GM23338 (cell line): Measurements from ENCODE around the gene OR10X1. TPM values are rescaled to one million over a fixed set of nuclear protein-coding genes. Genes with fewer than 3 reads are reported as not detected.
A peak's percentile ranks its signal among the peaks of the same experiment; 100 is the strongest.

Experiments
- ATAC-seq: fragments of 200-7000 bp; cut with Tn5 transposase; 3 replicates; pipeline ENCODE4 v1.9.1; 2020
- DNase-seq: peaks from one replicate; pipeline ENCODE4 v3.0.0-alpha.2; 2015; ENCODE audit warnings: low spot score
- H2AFZ ChIP-seq: fragments of 200-600 bp; sonication (generic); 2 replicates; pipeline ENCODE4 v1.8.0; 2016; ENCODE audit warnings: antibody characterized with exemption, mild to moderate bottlenecking, moderate library complexity
- H3F3A ChIP-seq: fragments of 200-600 bp; sonication (generic); replicated peaks from 2 replicates; pipeline ENCODE4 v1.8.0; 2017; ENCODE audit warnings: antibody characterized with exemption, mixed run types, low read depth
- H3K27ac ChIP-seq: fragments of 200-600 bp; sonication (generic); 2 replicates; pipeline ENCODE4 v1.6.1; 2016; ENCODE audit warnings: low read depth
- H3K27me3 ChIP-seq: fragments of 200-600 bp; sonication (generic); 2 replicates; pipeline ENCODE4 v1.8.0; 2016; ENCODE audit warnings: mild to moderate bottlenecking, mixed run types, moderate library complexity; ENCODE audit not compliant: insufficient read depth
- H3K36me3 ChIP-seq: fragments of 200-600 bp; sonication (generic); 2 replicates; pipeline ENCODE4 v1.8.0; 2016; ENCODE audit warnings: mild to moderate bottlenecking; ENCODE audit not compliant: insufficient read depth
- H3K4me1 ChIP-seq: fragments of 200-600 bp; sonication (generic); 2 replicates; pipeline ENCODE4 v1.8.0; 2016; ENCODE audit warnings: mild to moderate bottlenecking, moderate library complexity; ENCODE audit not compliant: insufficient read depth
- H3K4me2 ChIP-seq: fragments of 200-600 bp; sonication (generic); 2 replicates; pipeline ENCODE4 v1.7.1; 2017; ENCODE audit warnings: mixed run types
- H3K4me3 ChIP-seq: fragments of 200-600 bp; sonication (generic); 2 replicates; pipeline ENCODE4 v1.6.1; 2016; ENCODE audit warnings: mixed run types
- H3K79me2 ChIP-seq: fragments of 200-600 bp; sonication (generic); replicated peaks from 2 replicates; pipeline ENCODE4 v1.8.0; 2017; ENCODE audit warnings: mild to moderate bottlenecking; ENCODE audit not compliant: insufficient read depth
- H3K9me2 ChIP-seq: fragments of 200-600 bp; sonication (generic); 2 replicates; pipeline ENCODE4 v1.8.0; 2017; ENCODE audit not compliant: insufficient read depth
- H4K20me1 ChIP-seq: fragments of 200-600 bp; sonication (generic); replicated peaks from 2 replicates; pipeline ENCODE4 v1.8.0; 2017; ENCODE audit warnings: mild to moderate bottlenecking; ENCODE audit not compliant: insufficient read depth
- H3K27ac Mint-ChIP-seq: 2 replicates; pipeline ENCODE4 v1.8.0; 2020; ENCODE audit warnings: inconsistent platforms, mild to moderate bottlenecking, moderate library complexity, mixed read lengths
- H3K27me3 Mint-ChIP-seq: 3 replicates; pipeline ENCODE4 v1.8.0; 2022; ENCODE audit warnings: low read depth, mild to moderate bottlenecking, moderate library complexity, mixed read lengths, inconsistent platforms; ENCODE audit not compliant: insufficient read depth, poor library complexity
- H3K36me3 Mint-ChIP-seq: 3 replicates; pipeline ENCODE4 v1.8.0; 2021; ENCODE audit warnings: low read depth, mild to moderate bottlenecking, inconsistent platforms, moderate library complexity, mixed read lengths
- H3K4me1 Mint-ChIP-seq: 3 replicates; pipeline ENCODE4 v1.8.0; 2020; ENCODE audit warnings: mild to moderate bottlenecking, inconsistent platforms, mixed read lengths
- H3K4me3 Mint-ChIP-seq: 3 replicates; pipeline ENCODE4 v1.8.0; 2021; ENCODE audit warnings: moderate library complexity, mild to moderate bottlenecking, inconsistent platforms, mixed read lengths
- H3K9me3 Mint-ChIP-seq: 3 replicates; pipeline ENCODE4 v1.8.0; 2020; ENCODE audit warnings: moderate library complexity, mild to moderate bottlenecking, inconsistent platforms, mixed read lengths
- CREB1 ChIP-seq: fragments of 250-450 bp; sonication (Bioruptor Pico); IDR thresholded peaks from 2 replicates; pipeline ENCODE4 v1.5.0; 2020; ENCODE audit warnings: low read depth, mild to moderate bottlenecking, moderate library complexity
- EZH2 ChIP-seq: fragments of 200-600 bp; sonication (generic); IDR thresholded peaks from one replicate; pipeline ENCODE4 v1.8.0; 2017; ENCODE audit warnings: antibody characterized with exemption, mild to moderate bottlenecking, low read depth; ENCODE audit not compliant: unreplicated experiment
- EZH2phosphoT487 ChIP-seq: fragments of 200-600 bp; sonication (generic); IDR thresholded peaks from one replicate; pipeline ENCODE4 v1.8.1; 2018; ENCODE audit warnings: antibody characterized with exemption; ENCODE audit not compliant: unreplicated experiment
- JUNB ChIP-seq: IDR thresholded peaks from one replicate; pipeline ENCODE4 v1.6.1; 2016; ENCODE audit warnings: antibody characterized with exemption; ENCODE audit not compliant: unreplicated experiment
- NANOG ChIP-seq: IDR thresholded peaks from 2 replicates; pipeline ENCODE4 v1.6.1; 2016; ENCODE audit warnings: antibody characterized with exemption, borderline replicate concordance
- POLR2AphosphoS5 ChIP-seq: IDR thresholded peaks from 2 replicates; pipeline ENCODE4 v1.6.1; 2016; ENCODE audit warnings: antibody characterized with exemption, low read depth
- STAT1 ChIP-seq: IDR thresholded peaks from one replicate; pipeline ENCODE4 v1.6.1; 2016; ENCODE audit warnings: antibody characterized with exemption; ENCODE audit not compliant: unreplicated experiment
- ZNF114 ChIP-seq: fragments of 250-450 bp; sonication (Bioruptor Pico); IDR thresholded peaks from 2 replicates; pipeline ENCODE4 v1.5.0; 2020; ENCODE audit warnings: mild to moderate bottlenecking, moderate library complexity
- ZNF331 ChIP-seq: fragments of 250-450 bp; sonication (Bioruptor Pico); IDR thresholded peaks from 2 replicates; pipeline ENCODE4 v1.5.0; 2020; ENCODE audit warnings: low read depth, mild to moderate bottlenecking, moderate library complexity
- polyA plus RNA-seq: library from polyadenylated mRNA; unstranded; fragments of >200 nt; fragmentation: Nextera tagmentation; extraction: Ambion mirVana; gene quantifications from 2 replicates; pipeline ENCODE4 v1.2.1, GENCODE V29; 2016
- total RNA-seq: library from RNA; depleted of rRNA; stranded (reverse); fragments of >200 nt; shearing (Covaris generic); gene quantifications from 2 replicates; pipeline ENCODE4 v1.2.3, GENCODE V29; 2014
- TF ChIP-seq, protein P1 (sequence below): IDR thresholded peaks from 2 replicates; pipeline ENCODE4 v1.6.1; 2016; ENCODE audit warnings: antibody characterized with exemption
- TF ChIP-seq, protein P2 (sequence below), 2 experiments: fragments of 200-600 bp in 1 of 2; sonication (generic) in 1 of 2; conservative IDR thresholded peaks; 2 replicates each; pipeline versions ENCODE4 v1.5.1 to v1.6.1; 2016 to 2017; ENCODE audit warnings: antibody characterized with exemption in 2 of 2, low read depth in 2 of 2, mild to moderate bottlenecking in 2 of 2, moderate library complexity in 1 of 2
- TF ChIP-seq, protein P3 (sequence below): IDR thresholded peaks from one replicate; pipeline ENCODE4 v1.6.1; 2018; ENCODE audit warnings: antibody characterized with exemption; ENCODE audit not compliant: unreplicated experiment
- TF ChIP-seq, protein P4 (sequence below): fragments of 250-450 bp; sonication (Bioruptor Pico); IDR thresholded peaks from 2 replicates; pipeline ENCODE4 v1.5.0; 2020; ENCODE audit warnings: mild to moderate bottlenecking, moderate library complexity

The OR10X1 gene
- total and polyA plus RNA-seq, 2 experiments from 2014 or later: not detected

DNA sequence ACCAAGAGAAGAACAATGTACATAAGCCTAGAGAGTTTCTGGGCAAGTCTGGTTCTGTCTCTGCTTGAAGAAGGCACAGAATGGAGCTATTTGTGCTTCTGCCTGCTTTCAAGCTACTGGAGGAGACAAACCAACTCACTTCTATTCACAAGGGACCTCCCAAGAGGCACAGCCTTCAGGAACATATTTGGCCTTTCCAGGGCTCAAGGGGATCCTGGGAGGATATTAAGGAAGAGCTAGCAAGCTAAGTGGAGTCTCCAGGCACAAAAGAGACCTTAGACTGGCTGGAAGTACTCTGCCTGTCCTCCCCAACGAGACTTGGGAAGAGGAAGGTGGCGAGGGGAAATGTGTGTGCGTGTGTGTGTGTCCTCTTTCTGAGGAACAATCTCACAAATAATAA lies 25.3 kb downstream of the OR10X1 start, which contains the start of gene OR6Y1:
Gene OR6Y1, minus strand, starts transcription at position 54 of the 400 bp plus-strand sequence. CDS start 6,300 bp downstream, outside the sequence.
- 0 out of 2 replicates have a peak within 1 kb of the TSS, but pooled peaks have one; percentile 49 for H2AFZ ChIP-seq
- H3K27me3 Mint-ChIP-seq: no peaks in the 10 kb centered on the region
- TF ChIP-seq STAT1 (no peak), EZH2phosphoT487 (no peak), ZNF114 (no peak), POLR2AphosphoS5 (no peak), ZNF331 (CRISPR knock-in tag) (no peak), NANOG (no peak), EZH2 (no peak), CREB1 (CRISPR knock-in tag) (no peak), JUNB (no peak)
- TF ChIP-seq, protein P1, sequence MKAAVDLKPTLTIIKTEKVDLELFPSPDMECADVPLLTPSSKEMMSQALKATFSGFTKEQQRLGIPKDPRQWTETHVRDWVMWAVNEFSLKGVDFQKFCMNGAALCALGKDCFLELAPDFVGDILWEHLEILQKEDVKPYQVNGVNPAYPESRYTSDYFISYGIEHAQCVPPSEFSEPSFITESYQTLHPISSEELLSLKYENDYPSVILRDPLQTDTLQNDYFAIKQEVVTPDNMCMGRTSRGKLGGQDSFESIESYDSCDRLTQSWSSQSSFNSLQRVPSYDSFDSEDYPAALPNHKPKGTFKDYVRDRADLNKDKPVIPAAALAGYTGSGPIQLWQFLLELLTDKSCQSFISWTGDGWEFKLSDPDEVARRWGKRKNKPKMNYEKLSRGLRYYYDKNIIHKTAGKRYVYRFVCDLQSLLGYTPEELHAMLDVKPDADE: no peak
- TF ChIP-seq, protein P2, sequence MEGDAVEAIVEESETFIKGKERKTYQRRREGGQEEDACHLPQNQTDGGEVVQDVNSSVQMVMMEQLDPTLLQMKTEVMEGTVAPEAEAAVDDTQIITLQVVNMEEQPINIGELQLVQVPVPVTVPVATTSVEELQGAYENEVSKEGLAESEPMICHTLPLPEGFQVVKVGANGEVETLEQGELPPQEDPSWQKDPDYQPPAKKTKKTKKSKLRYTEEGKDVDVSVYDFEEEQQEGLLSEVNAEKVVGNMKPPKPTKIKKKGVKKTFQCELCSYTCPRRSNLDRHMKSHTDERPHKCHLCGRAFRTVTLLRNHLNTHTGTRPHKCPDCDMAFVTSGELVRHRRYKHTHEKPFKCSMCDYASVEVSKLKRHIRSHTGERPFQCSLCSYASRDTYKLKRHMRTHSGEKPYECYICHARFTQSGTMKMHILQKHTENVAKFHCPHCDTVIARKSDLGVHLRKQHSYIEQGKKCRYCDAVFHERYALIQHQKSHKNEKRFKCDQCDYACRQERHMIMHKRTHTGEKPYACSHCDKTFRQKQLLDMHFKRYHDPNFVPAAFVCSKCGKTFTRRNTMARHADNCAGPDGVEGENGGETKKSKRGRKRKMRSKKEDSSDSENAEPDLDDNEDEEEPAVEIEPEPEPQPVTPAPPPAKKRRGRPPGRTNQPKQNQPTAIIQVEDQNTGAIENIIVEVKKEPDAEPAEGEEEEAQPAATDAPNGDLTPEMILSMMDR (conservative IDR thresholded peaks at IDR 0.05; ENCODE audit: low read depth in 2 of 2): no peak
- TF ChIP-seq, protein P3, sequence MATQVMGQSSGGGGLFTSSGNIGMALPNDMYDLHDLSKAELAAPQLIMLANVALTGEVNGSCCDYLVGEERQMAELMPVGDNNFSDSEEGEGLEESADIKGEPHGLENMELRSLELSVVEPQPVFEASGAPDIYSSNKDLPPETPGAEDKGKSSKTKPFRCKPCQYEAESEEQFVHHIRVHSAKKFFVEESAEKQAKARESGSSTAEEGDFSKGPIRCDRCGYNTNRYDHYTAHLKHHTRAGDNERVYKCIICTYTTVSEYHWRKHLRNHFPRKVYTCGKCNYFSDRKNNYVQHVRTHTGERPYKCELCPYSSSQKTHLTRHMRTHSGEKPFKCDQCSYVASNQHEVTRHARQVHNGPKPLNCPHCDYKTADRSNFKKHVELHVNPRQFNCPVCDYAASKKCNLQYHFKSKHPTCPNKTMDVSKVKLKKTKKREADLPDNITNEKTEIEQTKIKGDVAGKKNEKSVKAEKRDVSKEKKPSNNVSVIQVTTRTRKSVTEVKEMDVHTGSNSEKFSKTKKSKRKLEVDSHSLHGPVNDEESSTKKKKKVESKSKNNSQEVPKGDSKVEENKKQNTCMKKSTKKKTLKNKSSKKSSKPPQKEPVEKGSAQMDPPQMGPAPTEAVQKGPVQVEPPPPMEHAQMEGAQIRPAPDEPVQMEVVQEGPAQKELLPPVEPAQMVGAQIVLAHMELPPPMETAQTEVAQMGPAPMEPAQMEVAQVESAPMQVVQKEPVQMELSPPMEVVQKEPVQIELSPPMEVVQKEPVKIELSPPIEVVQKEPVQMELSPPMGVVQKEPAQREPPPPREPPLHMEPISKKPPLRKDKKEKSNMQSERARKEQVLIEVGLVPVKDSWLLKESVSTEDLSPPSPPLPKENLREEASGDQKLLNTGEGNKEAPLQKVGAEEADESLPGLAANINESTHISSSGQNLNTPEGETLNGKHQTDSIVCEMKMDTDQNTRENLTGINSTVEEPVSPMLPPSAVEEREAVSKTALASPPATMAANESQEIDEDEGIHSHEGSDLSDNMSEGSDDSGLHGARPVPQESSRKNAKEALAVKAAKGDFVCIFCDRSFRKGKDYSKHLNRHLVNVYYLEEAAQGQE: no peak
- TF ChIP-seq, protein P4, sequence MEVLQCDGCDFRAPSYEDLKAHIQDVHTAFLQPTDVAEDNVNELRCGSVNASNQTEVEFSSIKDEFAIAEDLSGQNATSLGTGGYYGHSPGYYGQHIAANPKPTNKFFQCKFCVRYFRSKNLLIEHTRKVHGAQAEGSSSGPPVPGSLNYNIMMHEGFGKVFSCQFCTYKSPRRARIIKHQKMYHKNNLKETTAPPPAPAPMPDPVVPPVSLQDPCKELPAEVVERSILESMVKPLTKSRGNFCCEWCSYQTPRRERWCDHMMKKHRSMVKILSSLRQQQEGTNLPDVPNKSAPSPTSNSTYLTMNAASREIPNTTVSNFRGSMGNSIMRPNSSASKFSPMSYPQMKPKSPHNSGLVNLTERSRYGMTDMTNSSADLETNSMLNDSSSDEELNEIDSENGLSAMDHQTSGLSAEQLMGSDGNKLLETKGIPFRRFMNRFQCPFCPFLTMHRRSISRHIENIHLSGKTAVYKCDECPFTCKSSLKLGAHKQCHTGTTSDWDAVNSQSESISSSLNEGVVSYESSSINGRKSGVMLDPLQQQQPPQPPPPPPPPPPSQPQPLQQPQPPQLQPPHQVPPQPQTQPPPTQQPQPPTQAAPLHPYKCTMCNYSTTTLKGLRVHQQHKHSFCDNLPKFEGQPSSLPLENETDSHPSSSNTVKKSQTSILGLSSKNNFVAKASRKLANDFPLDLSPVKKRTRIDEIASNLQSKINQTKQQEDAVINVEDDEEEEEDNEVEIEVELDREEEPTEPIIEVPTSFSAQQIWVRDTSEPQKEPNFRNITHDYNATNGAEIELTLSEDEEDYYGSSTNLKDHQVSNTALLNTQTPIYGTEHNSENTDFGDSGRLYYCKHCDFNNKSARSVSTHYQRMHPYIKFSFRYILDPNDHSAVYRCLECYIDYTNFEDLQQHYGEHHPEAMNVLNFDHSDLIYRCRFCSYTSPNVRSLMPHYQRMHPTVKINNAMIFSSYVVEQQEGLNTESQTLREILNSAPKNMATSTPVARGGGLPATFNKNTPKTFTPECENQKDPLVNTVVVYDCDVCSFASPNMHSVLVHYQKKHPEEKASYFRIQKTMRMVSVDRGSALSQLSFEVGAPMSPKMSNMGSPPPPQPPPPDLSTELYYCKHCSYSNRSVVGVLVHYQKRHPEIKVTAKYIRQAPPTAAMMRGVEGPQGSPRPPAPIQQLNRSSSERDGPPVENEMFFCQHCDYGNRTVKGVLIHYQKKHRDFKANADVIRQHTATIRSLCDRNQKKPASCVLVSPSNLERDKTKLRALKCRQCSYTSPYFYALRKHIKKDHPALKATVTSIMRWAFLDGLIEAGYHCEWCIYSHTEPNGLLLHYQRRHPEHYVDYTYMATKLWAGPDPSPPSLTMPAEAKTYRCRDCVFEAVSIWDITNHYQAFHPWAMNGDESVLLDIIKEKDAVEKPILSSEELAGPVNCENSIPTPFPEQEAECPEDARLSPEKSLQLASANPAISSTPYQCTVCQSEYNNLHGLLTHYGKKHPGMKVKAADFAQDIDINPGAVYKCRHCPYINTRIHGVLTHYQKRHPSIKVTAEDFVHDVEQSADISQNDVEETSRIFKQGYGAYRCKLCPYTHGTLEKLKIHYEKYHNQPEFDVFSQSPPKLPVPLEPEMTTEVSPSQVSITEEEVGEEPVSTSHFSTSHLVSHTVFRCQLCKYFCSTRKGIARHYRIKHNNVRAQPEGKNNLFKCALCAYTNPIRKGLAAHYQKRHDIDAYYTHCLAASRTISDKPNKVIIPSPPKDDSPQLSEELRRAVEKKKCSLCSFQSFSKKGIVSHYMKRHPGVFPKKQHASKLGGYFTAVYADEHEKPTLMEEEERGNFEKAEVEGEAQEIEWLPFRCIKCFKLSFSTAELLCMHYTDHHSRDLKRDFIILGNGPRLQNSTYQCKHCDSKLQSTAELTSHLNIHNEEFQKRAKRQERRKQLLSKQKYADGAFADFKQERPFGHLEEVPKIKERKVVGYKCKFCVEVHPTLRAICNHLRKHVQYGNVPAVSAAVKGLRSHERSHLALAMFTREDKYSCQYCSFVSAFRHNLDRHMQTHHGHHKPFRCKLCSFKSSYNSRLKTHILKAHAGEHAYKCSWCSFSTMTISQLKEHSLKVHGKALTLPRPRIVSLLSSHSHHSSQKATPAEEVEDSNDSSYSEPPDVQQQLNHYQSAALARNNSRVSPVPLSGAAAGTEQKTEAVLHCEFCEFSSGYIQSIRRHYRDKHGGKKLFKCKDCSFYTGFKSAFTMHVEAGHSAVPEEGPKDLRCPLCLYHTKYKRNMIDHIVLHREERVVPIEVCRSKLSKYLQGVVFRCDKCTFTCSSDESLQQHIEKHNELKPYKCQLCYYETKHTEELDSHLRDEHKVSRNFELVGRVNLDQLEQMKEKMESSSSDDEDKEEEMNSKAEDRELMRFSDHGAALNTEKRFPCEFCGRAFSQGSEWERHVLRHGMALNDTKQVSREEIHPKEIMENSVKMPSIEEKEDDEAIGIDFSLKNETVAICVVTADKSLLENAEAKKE (CRISPR knock-in tag): no peak
- H3K27ac Mint-ChIP-seq: peak within 1 kb of the TSS; percentile 60; the same call in 1 of the 2 replicates
- no peak for ATAC-seq
- H3K36me3 Mint-ChIP-seq: no peaks in the 10 kb centered on the region
- H3K4me1 ChIP-seq: no peaks in the 10 kb centered on the region
- no peaks in the 10 kb centered on the region for H3K4me1 Mint-ChIP-seq
- no peaks in the 10 kb centered on the region for H4K20me1 ChIP-seq
- no peak within 1 kb of the TSS for H3K27ac ChIP-seq
- no peak within 1 kb of the TSS for H3K4me3 Mint-ChIP-seq
- no peaks in the 10 kb centered on the region for H3K36me3 ChIP-seq
- no peak within 1 kb of the TSS for H3K4me3 ChIP-seq
- no peaks in the 10 kb centered on the region for H3K9me3 Mint-ChIP-seq
- H3K27me3 ChIP-seq: no peaks in the 10 kb centered on the region
- DNase-seq: no peak
- H3F3A ChIP-seq: no peaks in the 10 kb centered on the region
- no peaks in the 10 kb centered on the region for H3K79me2 ChIP-seq
- H3K9me2 ChIP-seq: no peaks in the 10 kb centered on the region
- no peak within 1 kb of the TSS for H3K4me2 ChIP-seq
